ENCODE data around the gene RANBP17.

DNA sequence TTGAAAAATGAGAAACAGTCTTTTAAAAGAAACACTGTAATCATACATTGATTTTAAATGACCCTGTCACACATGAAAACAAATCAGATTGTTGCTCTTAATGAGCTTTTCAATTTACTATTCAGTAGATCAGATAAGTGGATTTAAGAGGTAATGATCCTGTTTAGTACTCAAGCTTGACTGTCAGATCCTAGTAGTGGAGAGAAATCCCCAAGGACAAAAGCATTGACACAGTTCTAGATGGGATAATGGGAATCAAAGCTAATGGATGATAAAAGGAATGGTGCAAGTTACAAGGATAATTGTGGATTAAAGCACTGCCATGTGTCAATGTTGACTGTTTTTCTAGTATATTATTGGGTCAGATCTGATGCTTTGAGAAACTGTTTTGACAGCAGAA is 304.9 kb downstream of the RANBP17 start:
- TF ChIP-seq, protein P1, sequence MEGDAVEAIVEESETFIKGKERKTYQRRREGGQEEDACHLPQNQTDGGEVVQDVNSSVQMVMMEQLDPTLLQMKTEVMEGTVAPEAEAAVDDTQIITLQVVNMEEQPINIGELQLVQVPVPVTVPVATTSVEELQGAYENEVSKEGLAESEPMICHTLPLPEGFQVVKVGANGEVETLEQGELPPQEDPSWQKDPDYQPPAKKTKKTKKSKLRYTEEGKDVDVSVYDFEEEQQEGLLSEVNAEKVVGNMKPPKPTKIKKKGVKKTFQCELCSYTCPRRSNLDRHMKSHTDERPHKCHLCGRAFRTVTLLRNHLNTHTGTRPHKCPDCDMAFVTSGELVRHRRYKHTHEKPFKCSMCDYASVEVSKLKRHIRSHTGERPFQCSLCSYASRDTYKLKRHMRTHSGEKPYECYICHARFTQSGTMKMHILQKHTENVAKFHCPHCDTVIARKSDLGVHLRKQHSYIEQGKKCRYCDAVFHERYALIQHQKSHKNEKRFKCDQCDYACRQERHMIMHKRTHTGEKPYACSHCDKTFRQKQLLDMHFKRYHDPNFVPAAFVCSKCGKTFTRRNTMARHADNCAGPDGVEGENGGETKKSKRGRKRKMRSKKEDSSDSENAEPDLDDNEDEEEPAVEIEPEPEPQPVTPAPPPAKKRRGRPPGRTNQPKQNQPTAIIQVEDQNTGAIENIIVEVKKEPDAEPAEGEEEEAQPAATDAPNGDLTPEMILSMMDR (IDR thresholded peaks at IDR 0.05) = no peak
- TF ChIP-seq EZH2 (IDR thresholded peaks at IDR 0.05) (no peak), EZH2phosphoT487 (IDR thresholded peaks at IDR 0.05) (peak; percentile 70)
